Measurements from ENCODE around the gene HCN2.

HCN2 gene

GRCh38 chr19:591099-591958 is 1.6 kb downstream of the HCN2 start:
- H3K14ac ChIP-seq (ENCODE audit: low read length) = no peak overlapping the region
- no peak overlapping the region for H3K9ac ChIP-seq (ENCODE audit: low read length)
- no peak overlapping the region for H2AFZ ChIP-seq (ENCODE audit: insufficient read depth, low read length, poor library complexity)
- no peak overlapping the region for H2BK12ac ChIP-seq (ENCODE audit: low read length)
- H2AK5ac ChIP-seq (ENCODE audit: low read length) = no peak overlapping the region
- no peaks in the 10 kb centered on the region for H3K36me3 ChIP-seq (ENCODE audit: control insufficient read depth in 1 of 2, insufficient read depth in 2 of 2, low read length in 2 of 2)
- peaks cover 9% of the 10 kb centered on the region for H3K9me3 ChIP-seq (ENCODE audit: insufficient read depth, low read depth, low read length)
- no peak overlapping the region for H4K12ac ChIP-seq (ENCODE audit: low read depth, low read length)
- H2BK120ac ChIP-seq (ENCODE audit: insufficient read depth, low read length, poor library complexity) = no peak overlapping the region
- peaks cover 0 to 2% of the 10 kb centered on the region in 2 experiments for H3K4me1 ChIP-seq (ENCODE audit: control insufficient read depth in 1 of 2, insufficient read depth in 2 of 2, low read length in 2 of 2)
- WGBS (ENCODE audit: extremely low coverage, insufficient coverage, insufficient read length) = no CpG with 5 or more reads among the region's 75 CpGs
- no peak overlapping the region for H2BK5ac ChIP-seq (ENCODE audit: low read depth, low read length, poor library complexity)
- H3K79me1 ChIP-seq (ENCODE audit: low read length) = no peaks in the 10 kb centered on the region
- H3K18ac ChIP-seq (ENCODE audit: low read length) = no peak overlapping the region
- H3K79me2 ChIP-seq (ENCODE audit: control insufficient read depth, insufficient read depth, low read length, poor library complexity) = no peaks in the 10 kb centered on the region
- no peak overlapping the region for H3K4ac ChIP-seq (ENCODE audit: low read depth, low read length)
- H3K4me3 ChIP-seq (ENCODE audit: low read depth, low read length) = no peak overlapping the region
- no peak overlapping the region for H4K8ac ChIP-seq (ENCODE audit: low read depth, low read length)
- H4K91ac ChIP-seq (ENCODE audit: low read depth, low read length) = no peak overlapping the region
- H3K4me2 ChIP-seq (ENCODE audit: low read length) = no peak overlapping the region
- no peak overlapping the region for H3K27ac ChIP-seq (ENCODE audit: low read depth, low read length)
- H3K27me3 ChIP-seq (ENCODE audit: insufficient read depth, low read length) = peaks cover 29% of the 10 kb centered on the region
- peak in 1 of 2 donors; percentile 58 for DNase-seq
- H3K23ac ChIP-seq (ENCODE audit: low read length) = no peak overlapping the region

DNA sequence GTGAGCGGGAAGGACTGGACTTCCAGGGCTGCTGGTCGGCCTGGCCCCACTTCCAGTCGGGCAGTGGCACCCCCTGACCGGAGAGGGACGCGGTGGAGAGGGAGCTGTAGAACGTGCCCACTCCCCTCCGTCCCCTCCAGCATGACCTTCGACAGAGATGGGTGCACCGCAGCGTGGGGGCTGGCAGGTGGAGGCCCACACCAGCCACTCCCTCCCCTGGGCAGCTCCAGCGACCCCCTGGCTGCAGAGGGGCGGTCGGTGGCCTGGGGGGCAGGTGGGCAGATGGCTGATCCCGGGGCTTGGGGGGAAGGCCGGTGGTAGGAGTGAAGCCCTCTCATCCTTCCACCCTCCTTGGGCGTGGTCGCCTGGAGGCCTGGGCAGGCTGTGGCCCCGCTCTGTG is 2.4 kb downstream of the HCN2 start:
- Histone ChIP-seq H4K8ac (ENCODE audit: low read depth, low read length) (no peak overlapping the region), H3K79me1 (ENCODE audit: low read length) (no peaks in the 10 kb centered on the region), H3K27me3 (ENCODE audit: insufficient read depth, low read length) (peaks cover 29% of the 10 kb centered on the region), H3K4ac (ENCODE audit: low read depth, low read length) (no peak overlapping the region), H2BK5ac (ENCODE audit: low read depth, low read length, poor library complexity) (no peak overlapping the region), H3K9ac (ENCODE audit: low read length) (no peak overlapping the region), H3K27ac (ENCODE audit: low read depth, low read length) (no peak overlapping the region), H3K4me3 (ENCODE audit: low read depth, low read length) (no peak overlapping the region), H2AFZ (ENCODE audit: insufficient read depth, low read length, poor library complexity) (no peak overlapping the region), H3K79me2 (ENCODE audit: control insufficient read depth, insufficient read depth, low read length, poor library complexity) (no peaks in the 10 kb centered on the region), H4K91ac (ENCODE audit: low read depth, low read length) (no peak overlapping the region), H3K18ac (ENCODE audit: low read length) (no peak overlapping the region), H2BK120ac (ENCODE audit: insufficient read depth, low read length, poor library complexity) (no peak overlapping the region), H3K4me2 (ENCODE audit: low read length) (no peak overlapping the region), H3K14ac (ENCODE audit: low read length) (no peak overlapping the region), H4K12ac (ENCODE audit: low read depth, low read length) (no peak overlapping the region), H3K4me1 (ENCODE audit: control insufficient read depth in 1 of 2, insufficient read depth in 2 of 2, low read length in 2 of 2) (peaks cover 0 to 2% of the 10 kb centered on the region in 2 experiments), H3K23ac (ENCODE audit: low read length) (no peak overlapping the region), H3K36me3 (ENCODE audit: control insufficient read depth in 1 of 2, insufficient read depth in 2 of 2, low read length in 2 of 2) (no peaks in the 10 kb centered on the region), H2AK5ac (ENCODE audit: low read length) (no peak overlapping the region), H2BK12ac (ENCODE audit: low read length) (no peak overlapping the region), H3K9me3 (ENCODE audit: insufficient read depth, low read depth, low read length) (peaks cover 9% of the 10 kb centered on the region)
- no peak for DNase-seq
- WGBS (ENCODE audit: extremely low coverage, insufficient coverage, insufficient read length) = no CpG with 5 or more reads among the region's 19 CpGs

GRCh38 chr19:593055-593454 is 3.4 kb downstream of the HCN2 start:
- no peak overlapping the region for H4K8ac ChIP-seq (ENCODE audit: low read depth, low read length)
- H2BK5ac ChIP-seq (ENCODE audit: low read depth, low read length, poor library complexity) = no peak overlapping the region
- H3K4me2 ChIP-seq (ENCODE audit: low read length) = no peak overlapping the region
- no peak overlapping the region for H4K91ac ChIP-seq (ENCODE audit: low read depth, low read length)
- H3K4me3 ChIP-seq (ENCODE audit: low read depth, low read length) = no peak overlapping the region
- H3K36me3 ChIP-seq (ENCODE audit: control insufficient read depth in 1 of 2, insufficient read depth in 2 of 2, low read length in 2 of 2) = no peaks in the 10 kb centered on the region
- H3K9ac ChIP-seq (ENCODE audit: low read length) = no peak overlapping the region
- H3K79me2 ChIP-seq (ENCODE audit: control insufficient read depth, insufficient read depth, low read length, poor library complexity) = no peaks in the 10 kb centered on the region
- H3K23ac ChIP-seq (ENCODE audit: low read length) = no peak overlapping the region
- H3K4ac ChIP-seq (ENCODE audit: low read depth, low read length) = no peak overlapping the region
- peaks cover 0 to 2% of the 10 kb centered on the region in 2 experiments for H3K4me1 ChIP-seq (ENCODE audit: control insufficient read depth in 1 of 2, insufficient read depth in 2 of 2, low read length in 2 of 2)
- H2BK12ac ChIP-seq (ENCODE audit: low read length) = no peak overlapping the region
- no peaks in the 10 kb centered on the region for H3K79me1 ChIP-seq (ENCODE audit: low read length)
- no peak overlapping the region for H4K12ac ChIP-seq (ENCODE audit: low read depth, low read length)
- no peak overlapping the region for H3K27ac ChIP-seq (ENCODE audit: low read depth, low read length)
- H2AK5ac ChIP-seq (ENCODE audit: low read length) = no peak overlapping the region
- no CpG with 5 or more reads among the region's 18 CpGs for WGBS (ENCODE audit: extremely low coverage, insufficient coverage, insufficient read length)
- peaks cover 27% of the 10 kb centered on the region for H3K27me3 ChIP-seq (ENCODE audit: insufficient read depth, low read length)
- H2BK120ac ChIP-seq (ENCODE audit: insufficient read depth, low read length, poor library complexity) = no peak overlapping the region
- H2AFZ ChIP-seq (ENCODE audit: insufficient read depth, low read length, poor library complexity) = no peak overlapping the region
- no peak for DNase-seq
- H3K14ac ChIP-seq (ENCODE audit: low read length) = no peak overlapping the region
- H3K9me3 ChIP-seq (ENCODE audit: insufficient read depth, low read depth, low read length) = peaks cover 9% of the 10 kb centered on the region
- no peak overlapping the region for H3K18ac ChIP-seq (ENCODE audit: low read length)

GRCh38 chr19:593505-593904 is 3.8 kb downstream of the HCN2 start:
- no peak for DNase-seq
- H3K79me1 ChIP-seq (ENCODE audit: low read length) = no peaks in the 10 kb centered on the region
- no peak overlapping the region for H3K4me2 ChIP-seq (ENCODE audit: low read length)
- no peak overlapping the region for H3K18ac ChIP-seq (ENCODE audit: low read length)
- no peak overlapping the region for H4K8ac ChIP-seq (ENCODE audit: low read depth, low read length)
- no peak overlapping the region for H2BK5ac ChIP-seq (ENCODE audit: low read depth, low read length, poor library complexity)
- H3K4me1 ChIP-seq (ENCODE audit: control insufficient read depth in 1 of 2, insufficient read depth in 2 of 2, low read length in 2 of 2) = peaks cover 0 to 2% of the 10 kb centered on the region in 2 experiments
- H3K14ac ChIP-seq (ENCODE audit: low read length) = no peak overlapping the region
- no peak overlapping the region for H3K27ac ChIP-seq (ENCODE audit: low read depth, low read length)
- H2AK5ac ChIP-seq (ENCODE audit: low read length) = no peak overlapping the region
- H3K9ac ChIP-seq (ENCODE audit: low read length) = no peak overlapping the region
- H2BK12ac ChIP-seq (ENCODE audit: low read length) = no peak overlapping the region
- H3K4me3 ChIP-seq (ENCODE audit: low read depth, low read length) = no peak overlapping the region
- no peaks in the 10 kb centered on the region for H3K79me2 ChIP-seq (ENCODE audit: control insufficient read depth, insufficient read depth, low read length, poor library complexity)
- no peaks in the 10 kb centered on the region for H3K36me3 ChIP-seq (ENCODE audit: control insufficient read depth in 1 of 2, insufficient read depth in 2 of 2, low read length in 2 of 2)
- H3K23ac ChIP-seq (ENCODE audit: low read length) = no peak overlapping the region
- WGBS (ENCODE audit: extremely low coverage, insufficient coverage, insufficient read length) = no CpG with 5 or more reads among the region's 9 CpGs
- no peak overlapping the region for H4K12ac ChIP-seq (ENCODE audit: low read depth, low read length)
- peaks cover 23% of the 10 kb centered on the region for H3K27me3 ChIP-seq (ENCODE audit: insufficient read depth, low read length)
- no peak overlapping the region for H4K91ac ChIP-seq (ENCODE audit: low read depth, low read length)
- no peak overlapping the region for H2AFZ ChIP-seq (ENCODE audit: insufficient read depth, low read length, poor library complexity)
- H3K9me3 ChIP-seq (ENCODE audit: insufficient read depth, low read depth, low read length) = peaks cover 9% of the 10 kb centered on the region
- H2BK120ac ChIP-seq (ENCODE audit: insufficient read depth, low read length, poor library complexity) = no peak overlapping the region
- no peak overlapping the region for H3K4ac ChIP-seq (ENCODE audit: low read depth, low read length)

All from trophoblast cell (in vitro differentiated cells and primary cell).